HepG2 (cell line): Measurements from ENCODE around the gene NGF. TPM values are rescaled to one million over a fixed set of nuclear protein-coding genes. Genes with fewer than 3 reads are reported as not detected.

Experiments used
- NFE2L1 ChIP-seq: sonication (generic); formaldehyde crosslinking; IDR thresholded peaks from 2 replicates; pipeline ENCODE4 v1.4.0; 2020; ENCODE audit warnings: missing genetic modification reagents, mild to moderate bottlenecking, borderline replicate concordance
- ZBED4 ChIP-seq: sonication (generic); formaldehyde crosslinking; IDR thresholded peaks from 2 replicates; pipeline ENCODE4 v1.4.0; 2020; ENCODE audit warnings: missing genetic modification reagents, borderline replicate concordance
- ZFP36L1 ChIP-seq: sonication (generic); formaldehyde crosslinking; IDR thresholded peaks from 2 replicates; pipeline ENCODE4 v1.8.0; 2022; ENCODE audit warnings: mild to moderate bottlenecking, missing genetic modification reagents, moderate library complexity
- ZNF609 ChIP-seq: sonication (generic); formaldehyde crosslinking; IDR thresholded peaks from 2 replicates; pipeline ENCODE4 v1.4.0; 2020; ENCODE audit warnings: mild to moderate bottlenecking, missing genetic modification reagents, borderline replicate concordance
- ZNF614 ChIP-seq: IDR thresholded peaks from 2 replicates; pipeline ENCODE4 v1.6.1; 2018; ENCODE audit warnings: missing biosample characterization, missing genetic modification reagents, inconsistent platforms, borderline replicate concordance
- polyA plus RNA-seq, 8 experiments: library from polyadenylated mRNA; depleted of rRNA in 3 of 8; stranded (reverse) in 7 of 8; unstranded in 1 of 8; fragments of >200 nt; fragmentation: Illumina TruSeq in 4 of 8; extraction: Trizol in 4 of 8; gene quantifications; 2 replicates each; pipeline versions ENCODE4 v1.2.1 to v1.2.3, GENCODE V29; 2011 to 2016; ENCODE audit warnings: low read depth in 4 of 8, missing spikeins in 1 of 8, mixed read lengths in 1 of 8; ENCODE audit not compliant: insufficient read depth in 1 of 8
- total RNA-seq, 5 experiments: library from RNA; depleted of rRNA; stranded (reverse); fragments of >200 nt; fragmentation: Illumina TruSeq; extraction: Trizol; gene quantifications; 2 replicates each; pipeline ENCODE4 v1.2.3, GENCODE V29; 2016; ENCODE audit warnings: low read depth in 1 of 5

Gene NGF
- total and polyA plus RNA-seq, 2 of the 13 experiments (the other 11 are each of a cell fraction or from before 2014, with no cell fraction given): not detected

- TF ChIP-seq ZBED4 (CRISPR knock-in tag) (no peak), ZFP36L1 (CRISPR knock-in tag) (no peak), NFE2L1 (no peak), ZNF614 (CRISPR knock-in tag) (no peak), ZNF609 (CRISPR knock-in tag) (no peak)
These were observed 95.5 kb downstream of the NGF start (continued) for GRCh38 chr1:115242543-115242942.
